Measurements from ENCODE around the gene TACC3. TPM values are rescaled to one million over a fixed set of nuclear protein-coding genes. Genes with fewer than 3 reads are reported as not detected.

Gene TACC3
- 10 to 100 TPM in 5 of 6 donors, 1 to 10 TPM in 1; 8.9 to 47.4 (median 21.9) TPM for total RNA-seq

DNA sequence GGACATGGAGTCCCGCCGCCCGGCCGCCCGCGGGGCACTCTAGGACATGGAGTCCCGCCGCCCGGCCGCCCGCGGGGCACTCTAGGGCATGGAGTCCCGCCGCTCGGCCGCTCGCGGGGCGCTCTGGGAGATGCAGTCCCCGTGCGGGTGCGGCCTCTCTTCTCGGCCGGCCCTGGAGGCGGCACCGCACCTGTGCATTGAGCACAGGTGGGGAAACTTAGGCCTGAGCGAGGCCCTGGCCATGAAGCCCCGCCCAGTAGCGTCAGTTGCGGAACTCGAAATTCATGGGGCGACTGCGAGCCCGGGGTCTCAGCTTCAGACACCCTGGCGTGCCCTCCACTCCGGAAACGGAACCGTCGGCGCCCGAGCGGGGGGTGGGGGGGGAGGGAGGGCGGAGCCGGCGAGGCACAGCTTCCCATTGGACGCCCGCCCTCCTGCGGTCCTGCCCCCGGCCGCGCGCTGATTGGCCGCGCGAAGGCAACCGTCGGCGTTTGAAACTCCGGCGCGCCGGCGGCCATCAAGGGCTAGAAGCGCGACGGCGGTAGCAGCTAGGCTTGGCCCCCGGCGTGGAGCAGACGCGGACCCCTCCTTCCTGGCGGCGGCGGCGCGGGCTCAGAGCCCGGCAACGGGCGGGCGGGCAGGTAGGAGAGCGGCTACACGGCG is at the start of gene TACC3, which contains the start of gene TMEM129:
TSS of gene TACC3 (plus strand) at position 519 of the 663 bp plus-strand sequence. CDS start 1,901 bp downstream, outside the sequence.
TSS of gene TMEM129 (minus strand) at position 321 of the 663 bp plus-strand sequence. CDS start 486 bp downstream, outside the sequence.
- H3K4me3 ChIP-seq = peak within 1 kb of the TSS; percentile 55 to 83 (median 76)
- peaks cover 20 to 46% (median 34%) of the 10 kb centered on the region in 4 donors for H3K4me1 ChIP-seq
- H3K27me3 ChIP-seq = no peaks in the 10 kb centered on the region
- WGBS, 2 donors = 0 to 2% methylated on average over 20 to 24 of the region's 83 CpGs
- no peaks in the 10 kb centered on the region for H3K9me3 ChIP-seq
- DNase-seq = peak; percentile 97 to 98
- ATAC-seq (ENCODE audit: low FRiP score in 2 of 2) = peak; percentile 93 to 95
- H3K27ac ChIP-seq = peak within 1 kb of the TSS; percentile 89 to 96 (median 94)
- TF ChIP-seq, protein P1, sequence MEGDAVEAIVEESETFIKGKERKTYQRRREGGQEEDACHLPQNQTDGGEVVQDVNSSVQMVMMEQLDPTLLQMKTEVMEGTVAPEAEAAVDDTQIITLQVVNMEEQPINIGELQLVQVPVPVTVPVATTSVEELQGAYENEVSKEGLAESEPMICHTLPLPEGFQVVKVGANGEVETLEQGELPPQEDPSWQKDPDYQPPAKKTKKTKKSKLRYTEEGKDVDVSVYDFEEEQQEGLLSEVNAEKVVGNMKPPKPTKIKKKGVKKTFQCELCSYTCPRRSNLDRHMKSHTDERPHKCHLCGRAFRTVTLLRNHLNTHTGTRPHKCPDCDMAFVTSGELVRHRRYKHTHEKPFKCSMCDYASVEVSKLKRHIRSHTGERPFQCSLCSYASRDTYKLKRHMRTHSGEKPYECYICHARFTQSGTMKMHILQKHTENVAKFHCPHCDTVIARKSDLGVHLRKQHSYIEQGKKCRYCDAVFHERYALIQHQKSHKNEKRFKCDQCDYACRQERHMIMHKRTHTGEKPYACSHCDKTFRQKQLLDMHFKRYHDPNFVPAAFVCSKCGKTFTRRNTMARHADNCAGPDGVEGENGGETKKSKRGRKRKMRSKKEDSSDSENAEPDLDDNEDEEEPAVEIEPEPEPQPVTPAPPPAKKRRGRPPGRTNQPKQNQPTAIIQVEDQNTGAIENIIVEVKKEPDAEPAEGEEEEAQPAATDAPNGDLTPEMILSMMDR (IDR thresholded peaks at IDR 0.05) = no peak
- peak in 2 of 4 donors; percentile 53 to 70 for TF ChIP-seq POLR2A (IDR thresholded peaks at IDR 0.05)
- TF ChIP-seq POLR2AphosphoS5 (IDR thresholded peaks at IDR 0.05) = peak in 1 of 2 donors; percentile 71
- no peak for TF ChIP-seq EP300 (IDR thresholded peaks at IDR 0.05)
- H3K36me3 ChIP-seq = peaks cover 0 to 25% (median 13%) of the 10 kb centered on the region in 4 donors

DNA sequence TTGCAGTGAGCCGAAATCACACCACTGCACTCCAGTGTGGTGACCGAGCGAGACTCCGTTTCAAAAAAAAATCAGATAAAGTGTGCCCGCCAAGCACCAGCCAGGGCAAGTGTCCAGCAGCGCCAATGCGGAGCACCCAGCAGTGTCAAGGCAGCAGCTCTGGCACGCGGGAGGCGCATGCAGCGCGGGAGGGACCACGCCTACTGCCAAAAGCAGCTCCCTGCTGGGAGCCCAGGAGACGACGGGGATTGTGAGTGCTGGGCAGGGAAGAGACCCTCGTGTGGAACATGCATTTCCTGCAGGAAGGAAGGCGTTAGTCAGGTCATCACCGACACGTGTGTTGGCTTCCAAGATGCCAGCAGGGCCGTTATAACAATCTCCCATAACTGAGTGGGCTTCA is 47.6 kb upstream of the TACC3 start:
- no peak overlapping the region for H3K4me3 ChIP-seq
- no peaks in the 10 kb centered on the region for H3K36me3 ChIP-seq
- H3K27ac ChIP-seq = no peak overlapping the region
- ATAC-seq (ENCODE audit: low FRiP score in 2 of 2) = no peak
- no peaks in the 10 kb centered on the region for H3K27me3 ChIP-seq
- H3K4me1 ChIP-seq = no peaks in the 10 kb centered on the region
- H3K9me3 ChIP-seq = no peaks in the 10 kb centered on the region
- WGBS, 2 donors = 82 to 89% methylated on average over 17 to 20 of the region's 20 CpGs
- TF ChIP-seq EP300 (IDR thresholded peaks at IDR 0.05) (no peak), POLR2A (IDR thresholded peaks at IDR 0.05) (no peak), POLR2AphosphoS5 (IDR thresholded peaks at IDR 0.05) (no peak)
- TF ChIP-seq, protein P1 (IDR thresholded peaks at IDR 0.05) = no peak
- peak in 1 of 2 donors; percentile 61 for DNase-seq

DNA sequence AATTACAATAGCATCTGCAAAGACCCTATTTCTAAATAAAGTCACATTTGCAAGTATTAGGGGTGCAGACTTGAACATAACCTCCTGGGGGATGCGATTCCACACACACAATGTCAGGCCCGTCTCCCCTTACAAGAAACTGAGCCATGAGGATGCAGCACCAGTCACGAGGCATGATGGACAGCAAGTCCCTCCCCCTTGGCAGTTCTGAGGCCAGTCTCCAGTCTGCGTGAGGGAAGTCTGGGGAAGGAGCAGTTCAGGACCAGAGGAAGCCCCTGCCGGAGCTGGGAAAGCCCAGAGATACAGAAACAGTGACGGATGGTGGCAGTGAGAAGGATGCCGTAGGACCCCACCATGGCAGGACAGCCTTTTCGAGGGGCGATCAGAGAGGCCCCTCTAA is 46.6 kb upstream of the TACC3 start:
- Histone ChIP-seq H3K4me3 (no peak overlapping the region), H3K27me3 (no peaks in the 10 kb centered on the region), H3K27ac (no peak overlapping the region), H3K9me3 (no peaks in the 10 kb centered on the region), H3K4me1 (no peaks in the 10 kb centered on the region), H3K36me3 (no peaks in the 10 kb centered on the region)
- TF ChIP-seq POLR2AphosphoS5 (IDR thresholded peaks at IDR 0.05) (no peak), EP300 (IDR thresholded peaks at IDR 0.05) (no peak), POLR2A (IDR thresholded peaks at IDR 0.05) (no peak)
- TF ChIP-seq, protein P1 (IDR thresholded peaks at IDR 0.05) = no peak
- 73 to 77% methylated on average over 9 of the region's 9 CpGs for WGBS, 2 donors
- no peak for DNase-seq
- no peak for ATAC-seq (ENCODE audit: low FRiP score in 2 of 2)

DNA sequence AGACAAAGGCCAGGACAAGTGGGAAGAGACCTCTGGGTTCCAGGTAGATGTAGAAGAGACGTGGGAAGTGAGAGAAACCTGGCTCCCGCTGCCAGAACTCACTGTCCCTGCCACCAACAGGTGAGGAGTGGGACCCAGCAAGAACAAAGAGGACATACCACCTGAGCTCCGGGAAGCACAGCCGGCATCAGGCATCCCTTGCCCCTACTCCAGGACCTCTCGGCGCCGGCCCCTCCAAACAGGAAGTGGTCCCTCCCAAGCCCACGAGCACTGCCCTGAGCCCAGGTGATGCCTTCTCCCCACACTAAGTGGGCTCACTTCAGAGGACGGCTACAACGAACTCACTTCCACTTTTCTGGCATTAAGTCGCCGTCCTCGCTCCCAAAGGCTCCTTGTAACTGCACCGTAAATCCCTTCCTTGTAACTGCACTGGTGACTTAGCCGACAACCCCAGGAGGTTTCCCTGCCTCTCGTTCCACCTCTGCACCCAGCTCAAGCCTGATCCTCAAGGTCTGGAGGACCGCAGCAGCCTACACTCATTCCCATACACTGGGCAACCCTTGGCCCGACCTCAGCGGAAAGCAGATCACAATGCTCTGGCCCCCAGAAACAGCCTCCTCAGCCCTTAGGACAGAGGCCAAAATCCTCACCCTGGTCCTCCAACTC is 46.1 kb upstream of the TACC3 start:
- Histone ChIP-seq H3K36me3 (no peaks in the 10 kb centered on the region), H3K27ac (no peak overlapping the region), H3K4me3 (no peak overlapping the region), H3K27me3 (no peaks in the 10 kb centered on the region), H3K9me3 (no peaks in the 10 kb centered on the region), H3K4me1 (no peaks in the 10 kb centered on the region)
- DNase-seq = no peak
- no peak for ATAC-seq (ENCODE audit: low FRiP score in 2 of 2)
- TF ChIP-seq, protein P1 (IDR thresholded peaks at IDR 0.05) = no peak
- TF ChIP-seq POLR2AphosphoS5 (IDR thresholded peaks at IDR 0.05) (no peak), EP300 (IDR thresholded peaks at IDR 0.05) (no peak), POLR2A (IDR thresholded peaks at IDR 0.05) (no peak)
- WGBS, 2 donors = 75 to 78% methylated on average over 15 to 19 of the region's 19 CpGs

Data from upper lobe of left lung (tissue), 6 donors.